GM12878 (cell line): ENCODE measurements around the gene UNK. TPM values are rescaled to one million over a fixed set of nuclear protein-coding genes. Genes with fewer than 3 reads are reported as not detected.

Experiments
- ATAC-seq: fragments of 200-7000 bp; cut with Tn5 transposase; 3 replicates; pipeline ENCODE4 v1.9.1; 2020; ENCODE audit warnings: mild to moderate bottlenecking, moderate library complexity
- BruUV-seq: library from RNA; stranded (reverse); fragments of 400-500 nt; replicated peaks from 2 replicates; lab custom pipeline; 2021; lab: Mats Ljungman, UMichigan
- CTCF ChIA-PET: fragments of 300-600 bp; sonication (Branson Sonifier 250); formaldehyde crosslinking; extraction: SDS; loops from one replicate; lab custom pipeline; 2021; ENCODE audit warnings: inconsistent platforms; lab: Yijun Ruan, JAX
- POLR2A ChIA-PET: fragments of 350-600 bp; formaldehyde crosslinking; extraction: SDS; loops from one replicate; lab custom pipeline; 2021; ENCODE audit warnings: inconsistent platforms; lab: Charles Lee
- RAD21 ChIA-PET: fragments of 300-600 bp; sonication (Branson Sonifier 250); formaldehyde crosslinking; loops from one replicate; lab custom pipeline; 2023; ENCODE audit warnings: antibody characterized with exemption; ENCODE audit not compliant: unreplicated experiment; lab: Charles Lee
- SMC1A ChIA-PET: fragments of 300-600 bp; sonication (Branson Sonifier 250); formaldehyde crosslinking; loops from one replicate; lab custom pipeline; 2023; ENCODE audit not compliant: unreplicated experiment, uncharacterized antibody; lab: Charles Lee
- DNase-seq: peaks from one replicate; pipeline ENCODE4 v3.0.0-alpha.2; 2011; ENCODE audit warnings: low read depth, low spot score
- FAIRE-seq: peaks from 3 replicates; lab custom pipeline; 2011; peaks lifted over from hg19 to GRCh38; lab: Jason Lieb, UNC
- H2AFZ ChIP-seq: 2 replicates; pipeline ENCODE4 v1.6.0; 2011; ENCODE audit warnings: low read depth, low read length, control low read depth; ENCODE audit not compliant: control insufficient read depth
- H3K27ac ChIP-seq: 2 replicates; pipeline ENCODE4 v1.5.1; 2011; ENCODE audit warnings: control low read depth; ENCODE audit not compliant: control insufficient read depth, insufficient read depth
- H3K27me3 ChIP-seq, 2 experiments: replicated peaks in 1 of 2; 2 replicates each; pipeline versions ENCODE4 v1.6.0 to v1.6.1; 2011; ENCODE audit warnings: low read length in 1 of 2; ENCODE audit not compliant: control insufficient read depth in 2 of 2, insufficient read depth in 2 of 2
- H3K36me3 ChIP-seq, 2 experiments: 2 replicates each; pipeline ENCODE4 v1.5.1; 2011; ENCODE audit warnings: low read length in 1 of 2; ENCODE audit not compliant: control insufficient read depth in 2 of 2, insufficient read depth in 2 of 2
- H3K4me1 ChIP-seq: 2 replicates; pipeline ENCODE4 v1.6.1; 2011; ENCODE audit warnings: mild to moderate bottlenecking, low read length, moderate library complexity, mixed read lengths; ENCODE audit not compliant: control insufficient read depth, insufficient read depth
- H3K4me2 ChIP-seq: 2 replicates; pipeline ENCODE4 v1.6.0; 2011; ENCODE audit warnings: control low read depth; ENCODE audit not compliant: control insufficient read depth, insufficient read depth
- H3K4me3 ChIP-seq: fragments of 200-600 bp; sonication (generic); 2 replicates; pipeline ENCODE4 v1.5.1; 2016
- H3K79me2 ChIP-seq: 2 replicates; pipeline ENCODE4 v1.6.0; 2011; ENCODE audit warnings: low read length; ENCODE audit not compliant: control insufficient read depth, insufficient read depth
- H3K9ac ChIP-seq: 2 replicates; pipeline ENCODE4 v1.8.0; 2011; ENCODE audit warnings: low read length, control low read depth, mixed read lengths; ENCODE audit not compliant: control insufficient read depth, insufficient read depth
- H3K9me3 ChIP-seq: replicated peaks from 3 replicates; pipeline ENCODE4 v1.5.1; 2011; ENCODE audit warnings: mild to moderate bottlenecking, low read length; ENCODE audit not compliant: control insufficient read depth, insufficient read depth
- H4K20me1 ChIP-seq: 2 replicates; pipeline ENCODE4 v1.6.0; 2011; ENCODE audit not compliant: control insufficient read depth, insufficient read depth
- CHD1 ChIP-seq: IDR thresholded peaks from 2 replicates; pipeline ENCODE4 v1.6.1; 2012; ENCODE audit warnings: low read depth, low read length, improper control_type of control experiment
- EP300 ChIP-seq, 2 experiments: fragments of 150-350 bp in 1 of 2; IDR thresholded peaks; 2 replicates each; pipeline ENCODE4 v1.6.1; 2011 to 2012; ENCODE audit warnings: low read depth in 2 of 2, low read length in 2 of 2, borderline replicate concordance in 1 of 2, improper control_type of control experiment in 1 of 2, inconsistent platforms in 1 of 2; ENCODE audit not compliant: control insufficient read depth in 1 of 2
- NFYB ChIP-seq: IDR thresholded peaks from 2 replicates; pipeline ENCODE4 v1.6.1; 2011; ENCODE audit warnings: low read depth, mild to moderate bottlenecking, low read length, improper control_type of control experiment, moderate library complexity; ENCODE audit not compliant: insufficient read depth
- NR2C1 ChIP-seq: fragments of 450-650 bp; IDR thresholded peaks from 2 replicates; pipeline ENCODE4 v1.6.1; 2017; ENCODE audit warnings: antibody characterized with exemption, mild to moderate bottlenecking, moderate library complexity
- RUNX3 ChIP-seq: IDR thresholded peaks from 2 replicates; pipeline ENCODE4 v1.6.1; 2012; ENCODE audit warnings: low read length, inconsistent platforms
- ZNF274 ChIP-seq: IDR thresholded peaks from one replicate; pipeline ENCODE4 v1.8.0; 2011; ENCODE audit not compliant: insufficient read length, insufficient read depth
- WGBS: methylation state at CpG from one replicate; pipeline ENCODE4 v1.1.6; 2016; ENCODE audit warnings: low lambda C conversion rate; ENCODE audit not compliant: insufficient replicate concordance, insufficient coverage; ENCODE audit errors: missing lambda C conversion rate; 5-methylcytosine and 5-hydroxymethylcytosine counted together
- in situ Hi-C: fragments of 300-500 bp; cut with MboI; formaldehyde crosslinking; loops from 9 replicates; pipeline ENCODE4 v1.14.3; 2018; ENCODE audit warnings: mixed read lengths
- intact Hi-C: fragments of 100-400 bp; cut with micrococcal nuclease; formaldehyde crosslinking; loops from one replicate; pipeline ENCODE4 v1.14.2; 2022; ENCODE audit not compliant: unreplicated experiment
- polyA plus RNA-seq, 11 experiments: library from polyadenylated mRNA; depleted of rRNA in 4 of 11; unstranded in 6 of 11; stranded (reverse) in 5 of 11; fragments of >200 nt; fragmentation: Nextera tagmentation in 4 of 11; fragmentation: Illumina TruSeq in 1 of 11; extraction: Ambion mirVana in 4 of 11; extraction: Trizol in 1 of 11; gene quantifications; 1 replicate in 1 of 11; 2 replicates in 10 of 11; pipeline versions ENCODE4 v1.2.1 to v1.2.3, GENCODE V29; 2011 to 2016; ENCODE audit warnings: inconsistent platforms in 2 of 11, missing spikeins in 2 of 11, low read depth in 1 of 11
- total RNA-seq, 4 experiments: library from RNA; depleted of rRNA in 3 of 4; stranded (reverse); fragments of >200 nt in 3 of 4; fragmentation: Illumina TruSeq in 1 of 4; extraction: Trizol in 1 of 4; gene quantifications; 2 replicates each; pipeline versions ENCODE4 v1.2.1 to v1.2.3, GENCODE V29; 2013 to 2021
- TF ChIP-seq, protein P1 (sequence below): IDR thresholded peaks from 2 replicates; pipeline ENCODE4 v1.6.1; 2012; ENCODE audit warnings: low read depth, low read length, improper control_type of control experiment

UNK gene
- total and polyA plus RNA-seq, 10 of the 15 experiments (the other 5 are each of a cell fraction or from before 2014, with no cell fraction given): 8.9 to 34.5 (median 27.3) TPM

DNA sequence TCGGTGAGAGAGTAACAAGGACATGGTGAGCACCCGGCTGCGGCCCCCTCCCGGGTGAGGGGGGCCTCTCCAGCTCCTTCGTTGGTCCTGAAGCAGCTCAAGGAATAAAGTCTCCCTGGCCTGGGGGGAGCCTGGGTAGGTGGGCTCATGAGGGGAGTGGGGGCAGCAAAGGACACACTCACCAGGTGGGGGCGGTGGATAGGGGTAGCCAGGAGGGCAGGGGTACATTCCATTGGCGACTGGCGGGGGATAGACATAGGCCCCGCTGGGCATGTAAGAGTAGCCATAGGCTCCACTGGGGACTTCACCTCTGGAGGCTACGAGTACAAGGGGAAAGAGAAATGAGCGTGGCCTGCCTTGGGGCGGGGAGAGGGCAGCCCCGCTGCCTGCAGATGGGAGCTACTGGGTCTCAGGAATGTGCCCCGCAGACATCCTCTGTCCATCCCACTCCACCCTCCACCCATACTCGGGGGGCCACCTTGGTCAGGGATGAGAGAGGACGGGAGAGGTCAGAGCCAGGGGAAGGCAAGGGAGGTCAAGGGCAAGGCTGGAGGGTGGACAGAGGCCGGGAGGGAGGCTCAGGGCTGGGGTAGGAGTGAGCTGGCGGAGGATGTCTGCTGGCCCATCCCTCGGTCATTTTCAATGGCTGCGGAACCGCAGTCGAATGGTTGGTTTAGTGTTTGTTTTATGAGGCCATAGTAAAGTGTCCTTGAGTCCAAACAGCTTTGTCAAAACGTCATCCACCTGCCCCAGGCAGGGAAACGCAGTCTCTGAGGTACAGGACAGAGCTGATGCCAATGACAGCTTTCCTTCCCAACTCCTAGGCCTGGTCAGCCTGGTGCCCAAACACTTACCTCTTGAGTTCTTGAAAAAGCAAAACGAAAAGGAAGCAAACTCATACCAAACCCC is 63.3 kb downstream of the UNK start:
- in situ Hi-C loops (no loop called here), intact Hi-C loops (no loop called here)
- Histone ChIP-seq H3K9ac (no peak overlapping the region), H2AFZ (no peak overlapping the region), H3K4me2 (no peak overlapping the region), H3K27ac (no peak overlapping the region), H4K20me1 (no peaks in the 10 kb centered on the region), H3K27me3 (no peaks in the 10 kb centered on the region), H3K36me3 (peaks cover 3 to 9% of the 10 kb centered on the region in 2 experiments), H3K79me2 (peaks cover 18% of the 10 kb centered on the region), H3K9me3 (no peaks in the 10 kb centered on the region), H3K4me3 (no peak overlapping the region), H3K4me1 (peaks cover 14% of the 10 kb centered on the region)
- WGBS: 78% methylated on average over 25 of the region's 25 CpGs
- FAIRE-seq: no peak
- no peak for ATAC-seq
- ChIA-PET RAD21 (interaction anchor here (0.6 to 1.5 kb wide), 6 partner anchors 15 to 95 kb away, joined by 3 to 8 read pairs (median 3); a partner anchor contains a TSS), SMC1A (interaction anchor here (1.0 to 1.7 kb wide), 6 partner anchors 28 to 94 kb away, joined by 3 read pairs; partner anchors contain the start of gene UNK), CTCF (interaction anchor here (0.8 to 8.7 kb wide), 19 partner anchors 8 to 95 kb away, joined by 3 to 117 read pairs (median 5); partner anchors contain the start of genes GALK1 and WBP2), POLR2A (interaction anchor here (0.5 to 4.5 kb wide), 7 partner anchors 37 to 463 kb away, joined by 3 to 31 read pairs (median 3); a partner anchor contains a TSS)
- DNase-seq: no peak
- no TSS peak for BruUV-seq
- TF ChIP-seq RUNX3 (no peak), CHD1 (no peak), EP300 (IDR thresholded peaks at IDR 0.05; ENCODE audit: borderline replicate concordance in 1 of 2, control insufficient read depth in 1 of 2, low read depth in 2 of 2, low read length in 2 of 2) (no peak), NFYB (no peak), NR2C1 (no peak), ZNF274 (no peak)
- TF ChIP-seq, protein P1, sequence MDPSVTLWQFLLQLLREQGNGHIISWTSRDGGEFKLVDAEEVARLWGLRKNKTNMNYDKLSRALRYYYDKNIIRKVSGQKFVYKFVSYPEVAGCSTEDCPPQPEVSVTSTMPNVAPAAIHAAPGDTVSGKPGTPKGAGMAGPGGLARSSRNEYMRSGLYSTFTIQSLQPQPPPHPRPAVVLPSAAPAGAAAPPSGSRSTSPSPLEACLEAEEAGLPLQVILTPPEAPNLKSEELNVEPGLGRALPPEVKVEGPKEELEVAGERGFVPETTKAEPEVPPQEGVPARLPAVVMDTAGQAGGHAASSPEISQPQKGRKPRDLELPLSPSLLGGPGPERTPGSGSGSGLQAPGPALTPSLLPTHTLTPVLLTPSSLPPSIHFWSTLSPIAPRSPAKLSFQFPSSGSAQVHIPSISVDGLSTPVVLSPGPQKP: no peak
